Breast epithelium (tissue), 4 donors: ENCODE results near the gene SIL1. TPM values are rescaled to one million over a fixed set of nuclear protein-coding genes. Genes with fewer than 3 reads are reported as not detected.

ENCODE experiments used
- DNase-seq, 2 donors: peaks; one replicate each; pipeline ENCODE4 v3.0.0-alpha.2; 2019; ENCODE audit warnings: low spot score in 2 of 2
- H3K27ac ChIP-seq, 2 donors: fragments of 200-600 bp; sonication (generic) in 1 of 2; one replicate each; pipeline ENCODE4 v1.5.1; 2016 to 2019; ENCODE audit warnings: mild to moderate bottlenecking in 1 of 2
- H3K27me3 ChIP-seq, 2 donors: fragments of 200-600 bp; sonication (generic) in 1 of 2; one replicate each; pipeline versions ENCODE4 v1.5.1 to v1.6.0; 2017 to 2019; ENCODE audit warnings: control low read depth in 1 of 2, mild to moderate bottlenecking in 1 of 2
- H3K36me3 ChIP-seq: fragments of 200-600 bp; one replicate; pipeline ENCODE4 v1.5.1; 2019
- H3K4me1 ChIP-seq, 2 donors: fragments of 200-600 bp; sonication (generic); one replicate each; pipeline ENCODE4 v1.5.1; 2016 to 2019; ENCODE audit warnings: control low read depth in 1 of 2
- H3K4me3 ChIP-seq, 3 donors: fragments of 200-600 bp; sonication (generic); 1 replicate in 2 of 3; 2 replicates in 1 of 3; pipeline ENCODE4 v1.5.1; 2016 to 2019; ENCODE audit warnings: mild to moderate bottlenecking in 3 of 3, moderate library complexity in 2 of 3
- H3K9me3 ChIP-seq, 2 donors: fragments of 200-600 bp; sonication (generic) in 1 of 2; one replicate each; pipeline ENCODE4 v1.5.1; 2016 to 2019; ENCODE audit warnings: control low read depth in 1 of 2
- CTCF ChIP-seq, 3 donors: fragments of 450-650 bp; IDR thresholded peaks; one replicate each; pipeline ENCODE4 v1.5.1; 2016 to 2017; ENCODE audit warnings: antibody characterized with exemption in 3 of 3, mild to moderate bottlenecking in 3 of 3, moderate library complexity in 3 of 3
- POLR2A ChIP-seq: fragments of 450-650 bp; IDR thresholded peaks from one replicate; pipeline ENCODE4 v1.6.1; 2016; ENCODE audit warnings: antibody characterized with exemption, mild to moderate bottlenecking, moderate library complexity
- POLR2AphosphoS5 ChIP-seq, 3 donors: sonication (generic); formaldehyde crosslinking; IDR thresholded peaks; one replicate each; pipeline ENCODE4 v1.6.1; 2017; ENCODE audit warnings: antibody characterized with exemption in 3 of 3
- intact Hi-C: fragments of 100-400 bp; cut with DNase I; formaldehyde crosslinking; loops from one replicate; pipeline ENCODE4 v1.15.1; 2023; ENCODE audit warnings: low total_unique reads
- total RNA-seq, 3 donors: library from RNA; depleted of rRNA; stranded (reverse); fragments of >200 nt; gene quantifications; one replicate each; pipeline ENCODE4 v1.1.0, GENCODE V29; 2016

Gene SIL1
- total RNA-seq, 3 donors from 2014 or later: 29.9 to 63.9 (median 48.2) TPM

GRCh38 chr5:138945421-138946240, 252.5 kb downstream of the SIL1 start:
- Histone ChIP-seq H3K4me1 (no peaks in the 10 kb centered on the region), H3K27ac (no peak overlapping the region), H3K36me3 (no peaks in the 10 kb centered on the region), H3K4me3 (no peak overlapping the region), H3K27me3 (no peaks in the 10 kb centered on the region), H3K9me3 (no peaks in the 10 kb centered on the region)
- intact Hi-C loops: no loop called here
- DNase-seq: no peak
- TF ChIP-seq POLR2A (no peak), POLR2AphosphoS5 (IDR thresholded peaks at IDR 0.05) (no peak), CTCF (IDR thresholded peaks at IDR 0.05) (no peak)

GRCh38 chr5:138944527-138945322, 253.4 kb downstream of the SIL1 start:
- intact Hi-C loops: no loop called here
- H3K27ac ChIP-seq: no peak overlapping the region
- H3K4me3 ChIP-seq: no peak overlapping the region
- no peak for DNase-seq
- no peak for TF ChIP-seq CTCF (IDR thresholded peaks at IDR 0.05)
- no peak for TF ChIP-seq POLR2A
- no peak for TF ChIP-seq POLR2AphosphoS5 (IDR thresholded peaks at IDR 0.05)
- no peaks in the 10 kb centered on the region for H3K9me3 ChIP-seq
- no peaks in the 10 kb centered on the region for H3K27me3 ChIP-seq
- no peaks in the 10 kb centered on the region for H3K4me1 ChIP-seq
- no peaks in the 10 kb centered on the region for H3K36me3 ChIP-seq

GRCh38 chr5:138943599-138944173, 254.5 kb downstream of the SIL1 start:
- Histone ChIP-seq H3K36me3 (no peaks in the 10 kb centered on the region), H3K27me3 (no peaks in the 10 kb centered on the region), H3K27ac (no peak overlapping the region), H3K4me3 (no peak overlapping the region), H3K9me3 (no peaks in the 10 kb centered on the region), H3K4me1 (no peaks in the 10 kb centered on the region)
- DNase-seq: no peak
- TF ChIP-seq POLR2A (no peak), POLR2AphosphoS5 (IDR thresholded peaks at IDR 0.05) (no peak), CTCF (IDR thresholded peaks at IDR 0.05) (no peak)
- intact Hi-C loops: no loop called here

- Histone ChIP-seq H3K36me3 (no peaks in the 10 kb centered on the region), H3K4me1 (no peaks in the 10 kb centered on the region), H3K9me3 (no peaks in the 10 kb centered on the region), H3K27me3 (no peaks in the 10 kb centered on the region), H3K27ac (no peak overlapping the region), H3K4me3 (no peak overlapping the region)
- intact Hi-C loops: no loop called here
- DNase-seq: no peak
- TF ChIP-seq CTCF (IDR thresholded peaks at IDR 0.05) (no peak), POLR2AphosphoS5 (IDR thresholded peaks at IDR 0.05) (no peak), POLR2A (no peak)
Observed at GRCh38 chr5:138942861-138943260, 255.3 kb downstream of the SIL1 start.

GRCh38 chr5:138942066-138942465, 256.1 kb downstream of the SIL1 start:
- Histone ChIP-seq H3K4me1 (no peaks in the 10 kb centered on the region), H3K27ac (no peak overlapping the region), H3K36me3 (no peaks in the 10 kb centered on the region), H3K4me3 (no peak overlapping the region), H3K9me3 (no peaks in the 10 kb centered on the region), H3K27me3 (no peaks in the 10 kb centered on the region)
- intact Hi-C loops: no loop called here
- TF ChIP-seq POLR2AphosphoS5 (IDR thresholded peaks at IDR 0.05): no peak
- no peak for TF ChIP-seq POLR2A
- TF ChIP-seq CTCF (IDR thresholded peaks at IDR 0.05): no peak
- no peak for DNase-seq
